SK-N-SH (cell line): ENCODE measurements around the gene TSC22D1.

Experiments used
- CTCF ChIP-seq: fragments of 200-600 bp; sonication (generic); IDR thresholded peaks from 2 replicates; pipeline ENCODE4 v1.6.1; 2017; ENCODE audit warnings: antibody characterized with exemption, mild to moderate bottlenecking, moderate library complexity
- ELF1 ChIP-seq: IDR thresholded peaks from 2 replicates; pipeline ENCODE4 v1.4.0; 2012
- EZH2phosphoT487 ChIP-seq: fragments of 200-600 bp; sonication (generic); IDR thresholded peaks from 2 replicates; pipeline ENCODE4 v1.6.1; 2017; ENCODE audit warnings: low read depth, mixed run types, mild to moderate bottlenecking, antibody characterized with exemption, moderate library complexity, borderline replicate concordance
- GABPA ChIP-seq: IDR thresholded peaks from 2 replicates; pipeline ENCODE4 v1.4.0; 2012; ENCODE audit warnings: low read depth, mild to moderate bottlenecking
- MAX ChIP-seq: IDR thresholded peaks from 2 replicates; pipeline ENCODE4 v1.4.0; 2012; ENCODE audit warnings: low read depth
- PBX3 ChIP-seq: IDR thresholded peaks from 2 replicates; pipeline ENCODE4; 2012
- POLR2AphosphoS5 ChIP-seq: IDR thresholded peaks from 2 replicates; pipeline ENCODE4 v1.6.1; 2012; ENCODE audit warnings: low read depth, low read length
- RAD21 ChIP-seq: IDR thresholded peaks from 2 replicates; pipeline ENCODE4 v1.6.1; 2012; ENCODE audit warnings: mild to moderate bottlenecking, low read length
- RCOR1 ChIP-seq: fragments of 150-350 bp; IDR thresholded peaks from 2 replicates; pipeline ENCODE4 v1.6.1; 2017; ENCODE audit warnings: antibody characterized with exemption, low read length
- SMC3 ChIP-seq: IDR thresholded peaks from 2 replicates; pipeline ENCODE4 v1.6.1; 2012; ENCODE audit warnings: low read depth, low read length, improper control_type of control experiment
- USF2 ChIP-seq: fragments of 150-350 bp; IDR thresholded peaks from 2 replicates; pipeline ENCODE4 v1.6.1; 2017; ENCODE audit warnings: antibody characterized with exemption, low read length, low read depth, borderline replicate concordance
- YY1 ChIP-seq: IDR thresholded peaks from 2 replicates; pipeline ENCODE4 v1.4.0; 2012; ENCODE audit warnings: low read depth, mild to moderate bottlenecking
- ZBTB33 ChIP-seq: IDR thresholded peaks from 2 replicates; pipeline ENCODE4 v1.4.0; 2012; ENCODE audit warnings: low read depth, borderline replicate concordance

- TF ChIP-seq CTCF (no peak), GABPA (no peak), ZBTB33 (no peak), RAD21 (no peak), USF2 (no peak), MAX (no peak), POLR2AphosphoS5 (no peak), PBX3 (no peak), RCOR1 (no peak), SMC3 (no peak), ELF1 (no peak), YY1 (no peak), EZH2phosphoT487 (no peak)
These were observed 77.6 kb downstream of the TSC22D1 start for GRCh38 chr13:44498502-44498901.
